ENCODE results near the gene TINAGL1.

Gene TINAGL1

DNA sequence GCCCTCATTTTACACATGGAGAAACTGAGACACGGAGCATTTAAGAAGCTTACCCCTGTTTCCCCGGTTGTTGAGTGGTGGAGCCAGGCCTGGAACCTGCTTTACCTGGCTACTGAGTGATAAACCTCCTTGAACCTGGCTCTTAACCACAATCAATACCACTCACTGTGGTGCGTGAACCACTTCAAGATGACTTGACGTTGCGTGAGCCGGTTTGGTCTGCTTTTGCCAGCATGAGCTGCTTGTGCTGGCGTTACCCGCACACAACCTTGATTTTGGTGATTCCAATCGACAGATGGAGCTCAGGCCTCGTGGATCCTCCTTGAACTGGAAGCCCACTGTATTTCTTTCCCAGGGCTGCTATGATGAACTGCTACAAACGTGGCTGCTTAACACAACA is 6.1 kb upstream of the TINAGL1 start:
- no peaks in the 10 kb centered on the region for H3K36me3 ChIP-seq
- no peaks in the 10 kb centered on the region for H3K9me3 ChIP-seq
- no peak for DNase-seq
- no peak overlapping the region for H3K4me3 ChIP-seq (ENCODE audit: low read depth, low read length)
- H3K4me1 ChIP-seq: no peaks in the 10 kb centered on the region; the same call in 1 of the 2 replicates
- TF ChIP-seq, protein P1, sequence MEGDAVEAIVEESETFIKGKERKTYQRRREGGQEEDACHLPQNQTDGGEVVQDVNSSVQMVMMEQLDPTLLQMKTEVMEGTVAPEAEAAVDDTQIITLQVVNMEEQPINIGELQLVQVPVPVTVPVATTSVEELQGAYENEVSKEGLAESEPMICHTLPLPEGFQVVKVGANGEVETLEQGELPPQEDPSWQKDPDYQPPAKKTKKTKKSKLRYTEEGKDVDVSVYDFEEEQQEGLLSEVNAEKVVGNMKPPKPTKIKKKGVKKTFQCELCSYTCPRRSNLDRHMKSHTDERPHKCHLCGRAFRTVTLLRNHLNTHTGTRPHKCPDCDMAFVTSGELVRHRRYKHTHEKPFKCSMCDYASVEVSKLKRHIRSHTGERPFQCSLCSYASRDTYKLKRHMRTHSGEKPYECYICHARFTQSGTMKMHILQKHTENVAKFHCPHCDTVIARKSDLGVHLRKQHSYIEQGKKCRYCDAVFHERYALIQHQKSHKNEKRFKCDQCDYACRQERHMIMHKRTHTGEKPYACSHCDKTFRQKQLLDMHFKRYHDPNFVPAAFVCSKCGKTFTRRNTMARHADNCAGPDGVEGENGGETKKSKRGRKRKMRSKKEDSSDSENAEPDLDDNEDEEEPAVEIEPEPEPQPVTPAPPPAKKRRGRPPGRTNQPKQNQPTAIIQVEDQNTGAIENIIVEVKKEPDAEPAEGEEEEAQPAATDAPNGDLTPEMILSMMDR (IDR thresholded peaks at IDR 0.05; ENCODE audit: low read depth, low read length): no peak
- no peaks in the 10 kb centered on the region for H3K27me3 ChIP-seq

DNA sequence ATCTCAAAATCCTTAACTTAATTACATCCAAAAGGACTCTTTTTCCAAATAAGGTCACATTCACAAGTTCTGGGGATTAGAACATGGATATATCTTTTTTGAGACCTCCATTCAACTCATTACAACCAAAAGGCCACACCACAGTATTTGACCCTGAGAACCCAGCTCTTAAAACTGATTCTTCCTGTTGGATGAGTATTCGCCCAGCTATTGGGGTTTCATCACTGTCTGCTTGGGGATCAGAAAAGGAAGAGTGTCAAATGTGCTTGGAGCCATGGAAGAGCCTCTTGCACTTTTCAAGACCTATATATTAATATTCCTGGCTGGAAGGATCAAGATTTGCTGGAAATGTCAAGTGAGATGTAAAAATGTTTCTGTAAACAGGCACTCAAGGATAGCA is 5.4 kb upstream of the TINAGL1 start:
- TF ChIP-seq, protein P1 (IDR thresholded peaks at IDR 0.05; ENCODE audit: low read depth, low read length): no peak
- Histone ChIP-seq H3K4me3 (ENCODE audit: low read depth, low read length) (no peak overlapping the region), H3K27me3 (no peaks in the 10 kb centered on the region), H3K36me3 (no peaks in the 10 kb centered on the region), H3K9me3 (no peaks in the 10 kb centered on the region), H3K4me1 (no peaks in the 10 kb centered on the region; the same call in 1 of the 2 replicates)
- no peak for DNase-seq

DNA sequence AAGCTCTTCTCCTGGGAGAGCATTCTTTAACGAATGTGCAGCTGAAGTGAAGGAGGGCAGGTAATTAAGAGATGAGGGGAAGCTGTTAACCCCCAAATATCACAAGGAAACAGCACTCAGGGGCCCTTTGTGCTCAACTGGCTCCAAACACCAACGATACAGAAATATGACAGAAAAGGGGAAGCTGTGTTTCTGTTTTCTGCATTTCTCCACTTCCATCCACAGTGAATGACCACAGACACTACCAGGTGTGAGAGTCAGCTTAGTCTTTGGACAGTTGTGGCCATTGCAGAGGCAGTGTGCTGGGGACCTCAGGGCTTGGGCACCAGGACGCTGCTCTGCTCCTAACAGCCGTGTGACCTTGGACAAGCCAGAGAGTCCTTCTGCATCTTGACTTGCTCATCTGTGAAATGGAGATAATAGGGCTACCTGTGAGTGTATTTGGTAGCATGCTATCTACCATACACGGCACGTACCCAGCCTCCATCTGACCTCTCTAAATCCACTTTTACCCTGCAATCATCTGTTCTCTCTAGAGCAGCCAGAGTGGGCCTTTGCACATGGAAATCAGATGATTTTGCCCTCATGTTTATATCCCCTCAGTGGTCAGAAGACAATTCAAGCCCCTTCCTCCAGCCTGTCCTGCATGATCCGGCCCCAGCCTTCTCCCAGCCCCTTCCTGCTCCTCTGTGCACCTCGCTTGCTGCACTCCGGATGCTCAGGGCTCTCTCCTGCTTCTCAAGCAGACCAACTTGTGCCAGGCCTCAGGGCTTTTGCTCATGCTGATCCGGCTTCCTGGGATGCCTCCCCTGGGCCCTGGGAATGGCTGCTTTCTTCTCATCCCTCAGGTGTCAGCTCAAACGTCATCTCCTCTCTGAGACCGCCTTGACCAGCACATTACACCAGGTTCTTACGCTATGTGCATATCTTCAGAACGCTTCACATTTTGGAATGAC is 4.7 kb upstream of the TINAGL1 start:
- no peak overlapping the region for H3K4me3 ChIP-seq (ENCODE audit: low read depth, low read length)
- no peaks in the 10 kb centered on the region for H3K27me3 ChIP-seq
- H3K4me1 ChIP-seq: no peaks in the 10 kb centered on the region; the same call in 1 of the 2 replicates
- H3K36me3 ChIP-seq: no peaks in the 10 kb centered on the region
- TF ChIP-seq, protein P1 (IDR thresholded peaks at IDR 0.05; ENCODE audit: low read depth, low read length): no peak
- no peaks in the 10 kb centered on the region for H3K9me3 ChIP-seq
- DNase-seq: no peak

DNA sequence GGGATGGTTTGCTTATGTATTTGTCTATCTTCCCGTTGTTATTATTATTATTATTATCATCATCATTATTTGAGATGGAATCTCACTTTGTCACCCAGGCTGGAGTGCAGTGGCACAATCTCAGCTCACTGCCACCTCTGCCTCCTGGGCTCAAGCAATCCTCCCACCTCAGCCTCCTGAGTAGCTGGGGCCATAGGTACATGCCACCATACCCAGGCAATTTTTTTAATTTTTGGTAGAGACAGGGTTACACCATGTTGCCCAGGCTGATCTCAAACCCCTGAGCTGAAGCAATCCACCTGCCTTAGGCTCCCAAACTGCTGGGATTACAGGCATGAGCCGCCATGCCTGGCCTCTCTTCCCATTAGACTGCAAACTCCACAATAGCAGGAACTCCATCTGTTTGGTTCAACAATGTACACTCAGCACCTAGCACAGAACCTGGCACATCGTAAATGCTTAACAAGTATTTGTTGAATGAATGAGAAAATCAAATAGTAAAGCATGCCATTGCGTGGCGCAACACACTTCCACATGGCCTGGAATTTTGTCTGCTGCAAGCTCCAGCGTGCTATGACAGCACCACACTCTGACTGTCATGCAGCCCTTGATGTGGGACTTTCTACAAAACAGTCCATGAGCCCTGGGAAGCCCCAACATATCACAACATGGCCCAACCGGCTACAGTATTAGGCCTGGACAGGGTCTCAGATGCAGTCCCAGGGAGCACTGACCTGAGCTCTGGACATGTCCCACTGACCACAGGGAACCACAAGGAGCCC is 3.8 kb upstream of the TINAGL1 start:
- no peaks in the 10 kb centered on the region for H3K27me3 ChIP-seq
- no peaks in the 10 kb centered on the region; the same call in 1 of the 2 replicates for H3K4me1 ChIP-seq
- no peak for DNase-seq

DNA sequence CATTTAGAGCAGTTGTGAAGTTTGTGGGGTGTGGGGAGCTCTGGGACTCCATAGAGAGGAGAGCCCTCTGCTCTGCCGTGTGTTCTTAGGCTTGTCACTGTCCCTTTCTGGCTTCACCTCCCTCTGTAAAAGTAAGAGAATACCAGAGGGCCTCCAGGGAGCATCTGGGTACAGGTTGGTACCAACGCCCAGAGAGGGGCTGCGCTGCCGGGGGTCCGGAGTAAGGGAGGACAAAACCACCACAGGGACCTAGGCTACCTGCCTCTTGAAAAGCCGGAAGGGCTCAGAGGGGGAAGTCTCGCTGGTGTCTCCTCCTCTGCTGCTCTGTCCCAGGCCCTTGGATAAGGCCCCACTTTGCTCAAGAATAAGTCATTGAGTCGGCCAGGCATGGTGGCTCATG is 3.1 kb upstream of the TINAGL1 start:
- H3K27me3 ChIP-seq: no peaks in the 10 kb centered on the region
- H3K4me1 ChIP-seq: no peaks in the 10 kb centered on the region; the same call in 1 of the 2 replicates
- TF ChIP-seq, protein P1 (IDR thresholded peaks at IDR 0.05; ENCODE audit: low read depth, low read length): no peak
- no peak overlapping the region for H3K4me3 ChIP-seq (ENCODE audit: low read depth, low read length)
- no peaks in the 10 kb centered on the region for H3K9me3 ChIP-seq
- no peaks in the 10 kb centered on the region for H3K36me3 ChIP-seq
- no peak for DNase-seq

More for the DNA sequence above, 3.8 kb upstream of the TINAGL1 start:
- TF ChIP-seq, protein P1 (IDR thresholded peaks at IDR 0.05; ENCODE audit: low read depth, low read length): no peak
- Histone ChIP-seq H3K4me3 (ENCODE audit: low read depth, low read length) (no peak overlapping the region), H3K9me3 (no peaks in the 10 kb centered on the region), H3K36me3 (no peaks in the 10 kb centered on the region)
